RCC 7860 (cell line): ENCODE measurements around the gene ABCC11.
A peak's percentile ranks its signal among the peaks of the same experiment; 100 is the strongest.

ENCODE experiments used
- DNase-seq: peaks from one replicate; pipeline ENCODE4 v3.0.0-alpha.2; 2015; ENCODE audit warnings: low spot score
- FAIRE-seq: peaks from 2 replicates; lab custom pipeline; 2012; peaks lifted over from hg19 to GRCh38; lab: Jason Lieb, UNC

ABCC11 gene

DNA sequence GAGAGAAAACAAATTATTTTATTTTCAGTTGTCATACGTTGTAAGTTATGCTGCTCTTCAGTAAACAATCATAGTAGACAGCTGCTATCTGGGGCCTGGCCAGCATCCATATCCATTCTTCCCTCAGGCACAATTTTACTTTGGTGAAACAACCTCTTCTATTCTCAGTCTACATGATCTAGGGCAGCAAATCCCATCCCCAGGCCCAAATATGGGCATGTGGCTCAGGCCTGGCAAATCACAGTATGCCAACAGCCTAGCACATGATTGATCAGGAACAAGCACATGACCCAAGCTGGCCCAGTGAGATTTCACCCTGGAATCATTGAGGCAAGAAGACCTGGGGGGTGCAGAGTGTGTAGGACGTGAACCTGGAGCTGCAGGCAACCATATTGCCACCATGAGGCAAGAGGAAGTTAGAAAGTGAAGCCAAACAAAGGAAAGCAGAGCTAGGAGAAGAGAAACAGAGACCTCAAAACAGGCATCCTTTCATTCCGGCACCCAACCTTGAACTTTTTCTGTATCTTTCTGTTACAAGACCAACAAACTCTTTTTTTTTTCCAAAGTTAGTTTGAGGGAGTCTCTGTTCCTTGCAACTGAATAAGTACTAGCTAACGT, 81.3 kb downstream of the ABCC11 start:
- no peak for FAIRE-seq
- no peak for DNase-seq

DNA sequence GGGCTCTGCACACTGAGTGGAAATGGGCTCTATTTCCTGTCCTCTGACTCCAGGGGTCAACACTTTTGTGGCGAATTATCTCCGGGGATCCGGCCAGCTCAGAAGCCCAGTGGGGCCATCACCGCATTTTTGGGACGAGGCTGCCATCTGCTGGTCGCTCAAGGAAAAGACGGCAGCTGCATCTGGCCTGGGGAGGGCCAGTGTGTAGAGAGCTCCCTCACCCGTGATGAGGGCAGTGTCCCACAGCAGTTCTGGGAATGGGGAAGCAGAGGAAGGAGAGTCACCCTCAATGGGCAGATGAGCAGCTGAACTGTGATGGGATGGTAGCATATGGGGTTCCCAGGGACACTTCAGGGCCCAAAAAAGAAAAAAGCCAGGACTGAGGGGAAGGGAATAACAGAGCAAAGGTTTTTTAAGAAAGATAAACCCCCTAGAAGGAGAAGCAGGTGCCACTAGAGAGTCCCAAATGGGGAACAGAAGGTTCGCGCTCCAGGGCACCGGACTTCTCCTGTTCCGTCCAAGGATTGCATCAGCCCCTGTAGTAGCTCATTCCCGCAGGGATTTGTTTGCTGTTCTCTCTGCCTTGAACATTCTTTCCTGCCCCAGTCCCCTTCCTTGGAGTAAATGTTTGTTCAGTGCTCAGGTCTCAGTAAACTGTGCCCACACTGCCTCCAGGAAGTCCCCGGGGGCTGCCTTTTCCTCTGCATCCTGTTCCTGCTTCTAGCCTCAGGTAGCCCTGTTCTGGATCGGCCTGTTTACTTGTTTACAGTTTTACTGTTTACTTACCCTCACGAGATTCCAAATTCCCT, 82.2 kb downstream of the ABCC11 start:
- FAIRE-seq (peak; percentile 44), DNase-seq (peak; percentile 48)

DNA sequence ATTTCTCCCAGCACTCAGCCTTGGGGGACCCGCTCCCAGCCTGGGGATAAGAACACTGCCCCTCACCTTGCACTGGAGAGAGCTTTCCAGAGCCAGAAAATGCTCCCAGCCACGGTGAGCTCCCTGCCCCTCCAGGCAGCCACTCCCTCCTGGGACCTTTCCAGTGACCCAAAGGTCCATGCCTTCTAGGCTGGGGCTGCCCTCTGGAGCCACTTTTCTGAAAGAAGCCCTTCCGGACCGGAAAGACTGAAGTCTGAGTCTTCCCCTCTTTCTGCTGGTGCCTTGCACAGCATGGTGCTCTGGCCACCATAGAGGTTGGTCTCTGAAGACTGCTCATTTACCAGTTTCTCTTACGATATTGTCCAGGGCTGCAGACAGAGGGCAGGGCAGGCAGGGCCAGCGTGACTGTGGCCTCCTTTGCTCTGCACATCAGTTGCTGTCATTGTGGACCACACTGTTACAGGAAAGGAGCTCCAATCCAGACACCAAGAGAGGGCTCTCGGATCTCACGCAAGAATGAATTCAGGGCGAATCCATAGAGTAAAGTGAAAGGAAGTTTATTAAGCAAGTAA, 84.4 kb downstream of the ABCC11 start:
- DNase-seq (no peak), FAIRE-seq (no peak)

DNA sequence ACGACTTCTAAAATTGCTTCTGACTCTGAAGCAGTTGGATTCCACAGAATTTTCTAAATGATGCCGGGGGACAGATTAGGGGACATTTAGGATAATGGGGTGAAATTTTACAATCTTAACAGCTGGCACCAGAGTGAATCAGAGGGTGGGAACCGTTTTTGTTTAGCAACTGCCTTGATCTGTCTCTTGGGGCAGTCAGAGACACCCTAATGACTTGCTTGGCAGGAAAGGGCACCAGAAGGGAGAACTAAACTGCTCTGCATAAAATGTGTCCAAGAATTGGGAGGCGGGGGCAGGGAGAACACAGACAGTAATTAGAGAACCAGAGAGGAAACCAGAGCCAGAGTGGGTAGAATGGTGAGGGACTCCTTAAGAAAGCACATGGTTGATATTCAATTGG, 85.4 kb downstream of the ABCC11 start:
- DNase-seq (no peak), FAIRE-seq (no peak)

DNA sequence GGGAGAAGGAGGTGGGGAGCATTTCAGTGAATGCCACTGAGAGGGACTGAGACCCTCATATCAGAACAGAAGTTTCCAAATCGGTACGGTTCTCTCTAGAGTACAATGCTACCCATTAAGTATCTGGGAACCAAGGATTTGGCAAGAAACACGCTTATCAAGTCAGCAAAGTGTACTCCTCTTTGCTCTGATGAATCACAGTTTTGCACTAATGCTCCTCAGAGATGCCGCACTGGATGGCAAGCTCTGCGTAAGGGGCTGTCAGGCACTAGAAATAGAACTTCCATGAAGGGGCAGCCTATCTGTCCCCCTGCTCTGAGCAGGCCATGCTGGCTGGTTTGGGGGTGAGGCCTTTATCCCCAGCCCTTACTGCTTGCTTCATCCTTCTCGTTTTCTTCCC, 86.8 kb downstream of the ABCC11 start:
- no peak for FAIRE-seq
- DNase-seq, result no peak

DNA sequence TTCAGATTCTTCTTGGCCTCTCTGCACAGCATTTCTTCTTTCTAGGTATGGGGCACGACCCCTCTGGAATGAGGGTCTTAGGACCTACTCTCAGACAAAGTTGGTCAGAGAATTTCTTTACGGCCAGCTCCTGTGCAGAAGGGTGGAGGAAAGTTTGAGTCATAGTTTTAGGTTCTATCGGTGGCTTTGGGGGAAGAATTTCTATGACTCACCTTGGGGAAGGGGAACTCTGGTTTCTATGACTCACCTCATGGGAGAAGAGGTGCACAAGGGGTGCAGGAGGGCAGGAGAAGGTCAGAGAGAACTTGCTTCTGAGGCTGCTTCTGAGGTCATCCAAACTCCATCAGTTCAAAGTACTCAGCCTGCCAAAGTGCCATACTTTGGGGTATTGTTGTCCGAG, 89.0 kb downstream of the ABCC11 start:
- FAIRE-seq (peak; percentile 65), DNase-seq (peak; percentile 69)

DNA sequence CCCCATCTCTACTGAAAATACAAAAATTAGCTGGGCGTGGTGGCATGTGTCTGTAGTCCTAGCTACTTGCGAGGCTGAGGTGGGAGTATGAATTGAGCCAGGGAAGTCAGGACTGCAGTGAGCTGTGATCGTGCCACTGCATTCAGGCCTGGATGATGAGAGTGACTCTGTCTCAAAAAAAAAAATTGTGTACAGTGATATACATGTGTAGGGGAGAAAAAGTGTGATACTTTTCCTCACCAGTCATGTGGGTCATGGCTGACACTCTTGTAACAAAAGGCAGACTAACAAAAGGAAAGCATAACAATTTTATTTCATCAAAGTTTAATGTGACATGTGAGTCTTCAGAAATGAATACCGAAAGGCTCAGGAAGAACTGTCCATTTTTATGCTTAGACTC, 89.5 kb downstream of the ABCC11 start:
- no peak for FAIRE-seq

DNA sequence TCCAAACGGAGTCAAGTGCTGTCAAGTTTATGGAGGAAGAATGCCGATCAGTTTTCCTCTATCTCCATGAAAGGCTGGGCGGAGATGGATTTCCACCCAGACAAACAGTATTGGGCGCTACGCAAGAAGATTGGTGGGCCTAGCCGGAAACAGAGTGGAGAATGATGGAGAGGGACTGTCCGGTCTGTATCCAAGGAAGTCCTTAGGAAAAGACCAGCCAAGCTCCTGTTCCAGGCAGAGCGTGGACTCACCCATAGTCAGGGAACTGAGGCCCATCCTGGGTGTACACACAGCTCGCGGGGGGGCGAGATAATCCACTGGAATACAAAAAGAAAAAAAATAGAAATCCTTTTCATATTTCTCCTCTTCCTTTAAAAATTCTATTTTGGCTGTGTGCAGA, 90.0 kb downstream of the ABCC11 start:
- FAIRE-seq (no peak), DNase-seq (no peak)

More for the DNA sequence above, 89.5 kb downstream of the ABCC11 start:
- DNase-seq, result no peak

DNA sequence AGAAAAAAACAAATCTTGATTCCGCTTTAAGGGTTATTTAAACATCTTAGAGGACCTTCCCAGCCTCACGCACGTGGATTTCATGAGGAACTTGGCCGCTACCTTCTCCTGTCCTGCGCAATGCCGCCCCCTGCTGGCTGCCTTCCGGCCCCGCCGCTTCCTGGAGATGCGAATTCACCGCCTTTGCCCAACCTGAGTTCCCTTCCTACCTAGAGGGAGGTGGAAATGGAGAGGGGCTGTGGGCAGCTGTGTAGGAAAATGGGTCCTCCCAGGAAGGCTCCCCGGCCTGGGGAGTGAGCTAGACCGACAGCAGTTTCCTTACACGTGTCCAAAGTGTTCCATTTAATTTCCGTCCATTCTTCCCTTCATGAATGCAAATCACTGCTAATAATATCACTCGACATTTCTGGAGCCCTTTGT, 90.5 kb downstream of the ABCC11 start:
- DNase-seq, result peak; percentile 41
- no peak for FAIRE-seq

DNA sequence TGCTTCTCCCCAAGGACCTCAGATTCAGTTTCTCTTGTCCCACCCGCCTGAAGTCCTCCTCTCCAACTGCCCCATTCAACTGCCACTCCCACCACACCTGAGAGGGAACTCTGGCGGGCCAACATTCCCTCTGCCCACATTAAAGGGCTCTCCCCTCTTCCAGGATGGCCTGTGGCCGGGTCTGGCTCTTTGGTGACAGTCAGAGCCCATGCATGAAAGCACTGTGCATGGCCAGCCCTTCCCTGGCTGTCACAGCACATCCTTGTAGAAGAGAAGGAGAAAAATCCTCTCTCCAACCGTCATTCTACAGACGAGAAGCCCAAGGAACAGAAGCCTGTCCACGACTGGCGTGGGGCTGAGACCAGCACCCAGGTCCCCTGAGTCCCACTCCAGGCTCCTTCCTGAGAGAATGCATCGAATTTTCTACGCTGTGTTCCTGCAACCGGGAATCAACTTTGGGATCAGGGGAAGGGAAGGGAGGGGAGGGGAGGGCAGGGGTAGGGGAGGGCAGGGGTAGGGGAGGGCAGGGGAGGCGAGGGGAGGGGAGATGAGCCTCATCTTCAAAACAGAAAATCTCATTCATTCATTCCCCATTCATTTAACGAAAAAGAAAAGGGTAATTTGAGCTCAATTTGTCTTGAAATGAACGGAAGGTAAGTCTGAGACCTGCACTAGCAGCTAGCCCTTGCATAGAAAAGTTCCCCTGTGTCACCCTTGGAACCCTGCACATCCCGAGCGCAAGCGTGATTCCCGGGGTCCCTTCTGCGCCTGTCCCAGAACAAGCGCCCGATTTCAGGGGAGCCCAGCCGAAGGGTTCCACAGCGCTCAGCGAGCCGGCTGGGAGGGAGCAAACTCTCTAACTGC, 91.2 kb downstream of the ABCC11 start, which contains the start of gene ABCC12:
Gene ABCC12, minus strand, starts transcription at position 68 of the 864 bp plus-strand sequence. CDS start 9,569 bp downstream, outside the sequence.
- FAIRE-seq (no peak), DNase-seq (no peak)

DNA sequence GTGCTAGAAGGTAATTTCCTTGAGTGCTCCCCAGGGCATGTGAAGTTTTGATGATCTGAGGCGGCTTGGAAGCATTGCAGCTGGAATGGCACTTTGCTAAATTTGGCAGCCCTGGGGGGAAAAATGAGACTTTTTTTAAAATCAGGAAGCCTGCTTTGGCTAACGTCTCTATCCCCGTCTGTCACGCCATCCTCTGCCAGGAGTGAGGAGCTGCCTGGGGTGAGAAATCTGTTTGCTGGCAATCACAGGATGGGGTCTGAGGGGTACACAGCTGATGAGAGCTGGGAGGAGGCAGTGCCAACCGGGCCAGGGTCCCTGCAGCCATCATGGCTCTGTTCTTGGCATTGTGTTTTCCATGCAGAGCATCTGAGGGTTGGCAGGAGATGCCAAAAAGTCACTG, 93.6 kb downstream of the ABCC11 start:
- FAIRE-seq (no peak), DNase-seq (no peak)

DNA sequence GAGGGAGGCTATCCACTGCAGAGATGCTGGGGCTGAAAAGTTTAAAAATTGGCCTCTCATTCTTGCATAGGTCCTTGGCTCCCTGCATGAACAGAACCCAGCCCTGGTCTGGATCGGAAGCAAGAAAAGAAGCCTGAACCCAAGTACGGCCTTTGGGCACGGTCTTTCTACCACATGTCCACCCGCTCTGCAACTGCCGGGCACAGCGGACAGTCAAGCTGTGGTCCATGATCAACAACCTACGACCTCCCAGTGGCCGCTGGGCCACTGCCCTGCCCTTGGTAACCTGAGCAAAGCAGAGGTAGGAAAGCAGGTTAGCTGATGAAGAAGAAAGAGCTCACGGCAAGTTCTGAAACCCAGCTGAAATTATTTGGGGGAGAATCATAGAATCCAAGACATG, 95.1 kb downstream of the ABCC11 start:
- FAIRE-seq (no peak), DNase-seq (no peak)

DNA sequence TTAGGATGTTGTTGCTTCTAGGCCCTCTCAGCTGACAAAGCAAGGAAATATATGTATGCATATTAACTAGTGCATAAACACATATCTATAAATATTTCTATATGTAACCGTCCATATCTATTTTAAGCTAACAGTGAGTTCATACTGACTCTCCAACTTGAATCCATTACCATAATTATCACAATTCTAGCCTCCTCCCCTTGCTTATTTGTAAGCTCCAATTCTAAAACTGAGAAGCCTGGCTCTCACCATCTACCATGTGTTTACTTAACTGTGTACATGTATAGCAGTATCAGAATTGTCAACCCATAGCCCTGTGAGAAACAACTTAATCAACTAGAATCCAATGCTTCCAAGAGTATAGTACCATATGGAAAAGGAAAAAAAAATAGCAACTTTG, 96.6 kb downstream of the ABCC11 start:
- FAIRE-seq, result no peak

DNA sequence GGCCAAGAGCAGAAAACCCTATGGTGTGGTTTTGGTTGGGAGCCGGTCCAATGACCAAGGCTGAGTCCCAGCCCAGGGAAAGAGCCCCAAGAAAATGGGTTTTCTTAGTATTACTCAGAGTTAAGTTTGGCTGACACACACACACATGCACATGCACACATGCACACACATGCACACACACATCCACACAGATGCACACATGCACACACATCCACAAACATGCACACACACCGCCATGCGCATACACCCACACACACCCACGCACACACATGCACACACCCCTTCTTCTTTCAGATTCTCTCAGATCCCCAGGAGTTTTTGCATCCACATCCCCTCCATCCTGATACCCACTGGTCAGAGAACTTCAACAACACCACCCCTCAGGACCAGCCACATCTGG, 100.6 kb downstream of the ABCC11 start:
- FAIRE-seq, result no peak
- no peak for DNase-seq

More for the DNA sequence above, 96.6 kb downstream of the ABCC11 start:
- DNase-seq, result no peak

DNA sequence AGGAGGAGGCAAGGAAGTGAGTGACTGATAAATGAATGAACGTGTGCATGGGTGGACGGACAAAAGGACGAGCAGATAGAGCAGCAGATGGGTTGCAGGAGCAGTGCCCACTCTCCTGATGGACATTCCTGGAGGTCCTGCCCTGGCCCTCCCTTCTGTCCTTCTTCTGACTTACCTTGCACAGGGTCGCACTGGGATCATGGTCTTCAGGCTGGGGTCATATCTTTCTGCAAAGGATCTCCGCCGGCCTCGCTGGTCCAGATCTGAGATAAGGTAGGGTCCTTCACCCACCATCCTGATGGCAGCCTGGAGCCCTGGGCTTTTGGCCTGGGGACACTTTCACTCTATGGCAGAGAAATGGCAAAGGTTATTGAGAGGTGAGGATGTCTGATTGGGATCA, 101.2 kb downstream of the ABCC11 start:
- FAIRE-seq, result no peak
- DNase-seq, result no peak

DNA sequence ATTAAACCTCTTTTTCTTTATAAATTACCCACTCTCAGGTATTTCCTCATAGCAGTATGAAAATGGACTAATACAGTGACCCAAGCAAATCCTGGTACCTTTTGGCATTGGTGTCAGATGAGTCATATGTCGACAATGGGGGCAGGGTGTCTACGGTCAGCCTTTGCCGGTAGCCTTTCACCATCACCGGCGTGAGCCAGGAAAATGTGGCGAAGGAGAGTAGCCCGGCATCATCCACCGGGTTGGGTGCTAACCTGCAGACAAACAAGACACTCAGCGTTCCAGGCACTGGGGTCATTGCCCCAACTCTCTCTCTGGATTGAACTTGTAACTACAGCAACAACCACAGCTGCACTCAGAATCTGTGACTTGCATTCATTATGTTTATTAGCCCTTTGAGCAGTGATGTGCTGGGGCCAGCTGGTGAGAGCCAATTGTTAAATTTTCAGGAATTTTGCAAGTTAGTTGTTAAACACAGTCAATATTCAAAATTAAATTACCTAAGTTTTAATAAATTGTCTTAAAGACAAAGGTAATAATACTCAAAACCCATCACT, 103.4 kb downstream of the ABCC11 start:
- FAIRE-seq, result no peak
- DNase-seq, result no peak

DNA sequence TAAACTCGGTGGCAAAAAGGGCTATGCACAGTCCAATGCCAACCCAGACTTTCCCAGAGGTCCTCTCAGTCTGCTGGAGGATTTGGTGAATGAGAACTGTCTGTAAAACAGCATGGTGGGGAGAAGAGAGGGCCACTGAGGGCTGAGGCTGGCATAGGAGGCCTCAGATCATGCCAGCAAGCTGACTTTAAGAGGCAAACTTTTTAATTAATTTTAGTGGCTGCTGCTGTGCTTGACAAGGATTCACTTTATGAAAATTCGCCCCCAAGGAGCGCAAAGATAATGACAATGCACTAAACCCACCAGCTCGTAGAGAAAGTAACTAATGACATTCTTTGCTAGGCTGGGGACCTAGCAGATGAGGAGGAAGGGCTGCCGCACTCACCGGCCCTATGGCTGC, 106.5 kb downstream of the ABCC11 start:
- no peak for DNase-seq
- FAIRE-seq, result no peak

DNA sequence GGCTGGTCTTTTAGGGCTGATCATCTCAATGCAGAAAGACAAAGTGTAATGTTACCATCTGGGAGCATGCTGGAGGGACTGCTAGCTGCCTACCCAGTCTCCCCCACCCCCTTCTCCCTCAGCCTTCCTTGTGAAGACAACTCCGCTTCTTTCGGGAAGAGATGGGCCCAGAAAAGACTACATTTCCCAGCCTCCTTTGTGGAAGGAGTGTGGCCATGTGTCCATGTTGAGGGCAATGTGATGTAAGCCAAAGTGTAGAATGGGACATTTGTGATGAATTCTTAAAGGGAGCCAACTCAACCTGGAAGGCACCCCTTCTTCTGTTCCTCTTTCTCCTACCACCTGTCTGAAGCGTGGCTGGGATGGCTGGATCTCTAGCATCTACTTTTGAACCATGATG, 107.8 kb downstream of the ABCC11 start:
- DNase-seq (no peak), FAIRE-seq (no peak)

DNA sequence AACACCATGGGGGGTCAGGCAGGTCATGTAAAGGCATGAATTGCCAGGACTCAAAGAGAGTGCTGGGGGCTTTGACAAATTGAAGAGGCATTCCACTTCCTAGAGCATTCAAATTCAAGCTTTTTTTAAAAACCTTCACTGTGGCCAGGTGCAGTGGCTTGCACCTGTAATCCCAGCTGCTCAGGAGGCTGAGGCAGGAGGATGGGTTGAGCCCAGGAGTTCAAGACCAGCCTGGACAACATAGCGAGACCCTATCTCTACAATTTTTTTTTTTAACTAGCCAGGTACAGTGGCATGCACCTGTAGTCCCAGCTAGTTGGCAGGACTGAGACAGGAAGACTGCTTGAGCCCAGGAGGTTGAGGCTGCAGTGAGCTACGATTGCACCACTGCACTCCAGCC, 108.8 kb downstream of the ABCC11 start:
- no peak for FAIRE-seq
- DNase-seq, result no peak

DNA sequence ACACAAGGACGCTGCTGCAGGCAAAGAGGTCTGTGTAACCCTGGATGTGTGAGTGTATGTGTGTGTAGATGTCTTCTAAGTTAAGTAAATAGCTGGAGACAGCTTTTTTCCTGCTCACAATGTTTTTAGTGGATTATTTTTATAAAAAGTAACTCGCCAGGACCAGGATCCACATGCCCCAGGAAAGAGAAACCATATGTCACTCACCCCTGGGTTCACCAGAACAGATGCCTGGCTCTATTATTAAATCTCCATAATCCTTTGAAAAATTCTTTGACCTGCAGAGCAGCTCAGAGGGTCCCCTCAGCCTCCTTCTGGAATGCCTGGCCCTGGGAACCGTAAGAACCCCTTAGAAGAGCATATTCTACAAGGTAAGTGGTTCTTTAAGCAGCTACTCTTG, 109.5 kb downstream of the ABCC11 start:
- FAIRE-seq (no peak), DNase-seq (no peak)
